Mesodermal cell (in vitro differentiated cells): ENCODE data around the gene CKB.
"Not testable (repeated sequence)": the region's sequence is repeated elsewhere in the genome, so short reads cannot be mapped to it uniquely, and the experiment has no call there.

Source experiments
- H3K27ac ChIP-seq: 2 replicates; pipeline ENCODE4 v1.7.0; 2013; ENCODE audit warnings: mild to moderate bottlenecking, low read depth, low read length, moderate library complexity; ENCODE audit not compliant: severe bottlenecking
- H3K36me3 ChIP-seq: 2 replicates; pipeline ENCODE4 v1.7.1; 2013; ENCODE audit warnings: mild to moderate bottlenecking, low read length, moderate library complexity; ENCODE audit not compliant: control insufficient read depth, insufficient read depth
- H3K4me1 ChIP-seq: one replicate; pipeline ENCODE4 v1.7.1; 2013; ENCODE audit warnings: mild to moderate bottlenecking, low read length; ENCODE audit not compliant: insufficient read depth, control insufficient read depth, poor library complexity, severe bottlenecking
- H3K4me3 ChIP-seq: 2 replicates; pipeline ENCODE4 v1.7.0; 2013; ENCODE audit warnings: low read length, control low read depth, mild to moderate bottlenecking; ENCODE audit not compliant: insufficient read depth, poor library complexity, severe bottlenecking; ENCODE audit errors: extremely low read depth
- H3K9me3 ChIP-seq: 2 replicates; pipeline ENCODE4 v1.7.1; 2013; ENCODE audit warnings: mild to moderate bottlenecking, low read length, moderate library complexity; ENCODE audit not compliant: control insufficient read depth
- WGBS, 2 experiments: methylation state at CpG; one replicate each; pipeline ENCODE4 v1.1.5; 2013; ENCODE audit warnings: missing lambda C conversion rate in 2 of 2; ENCODE audit not compliant: insufficient coverage in 2 of 2; 5-methylcytosine and 5-hydroxymethylcytosine counted together

The CKB gene

DNA sequence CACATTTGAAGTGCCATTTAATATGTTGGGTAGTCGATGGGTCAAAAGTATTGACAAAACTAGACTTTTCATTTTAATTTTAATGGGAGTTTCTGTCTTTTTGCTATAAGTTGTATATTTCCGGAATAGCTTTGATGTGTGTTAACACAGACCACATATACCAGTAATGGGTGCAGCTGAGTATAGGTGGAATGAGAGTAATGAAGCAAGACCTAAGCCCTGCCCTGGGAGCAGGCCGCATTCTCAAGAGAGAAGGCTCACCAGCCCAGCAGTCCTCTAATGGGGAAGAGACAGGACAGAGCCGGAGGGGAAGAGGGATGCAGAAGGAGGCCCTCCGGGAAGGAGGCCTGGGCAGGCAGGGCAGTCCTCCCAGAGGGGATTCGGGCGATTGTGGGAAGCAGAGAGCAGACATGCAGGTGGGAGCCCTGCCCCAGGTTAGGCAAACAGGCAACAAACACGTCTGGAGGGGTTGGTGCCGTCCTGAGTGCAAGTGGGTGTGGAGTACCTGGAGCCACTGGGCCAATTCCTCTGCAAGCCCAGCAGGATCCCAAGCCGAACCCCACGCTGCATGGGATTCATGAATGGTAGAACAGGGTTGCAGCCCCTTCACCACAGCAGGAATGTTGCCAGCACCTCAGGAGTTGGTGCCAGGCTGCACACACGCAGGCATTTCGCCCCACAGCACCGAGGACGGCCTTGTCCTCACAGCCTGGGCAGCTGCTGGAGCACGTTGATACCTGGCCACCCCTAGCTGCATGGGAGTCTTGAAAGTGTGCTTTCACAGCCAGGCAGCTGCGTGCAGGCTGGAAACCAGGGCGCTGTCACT is 7.8 kb downstream of the CKB start:
- 92 to 93% methylated on average over 16 of the region's 18 CpGs for WGBS, 2 experiments
- H3K4me3 ChIP-seq = no peak overlapping the region
- H3K36me3 ChIP-seq = peaks cover 24% of the 10 kb centered on the region
- H3K9me3 ChIP-seq = no peaks in the 10 kb centered on the region
- no peak overlapping the region for H3K27ac ChIP-seq
- H3K4me1 ChIP-seq = peaks cover 6% of the 10 kb centered on the region

DNA sequence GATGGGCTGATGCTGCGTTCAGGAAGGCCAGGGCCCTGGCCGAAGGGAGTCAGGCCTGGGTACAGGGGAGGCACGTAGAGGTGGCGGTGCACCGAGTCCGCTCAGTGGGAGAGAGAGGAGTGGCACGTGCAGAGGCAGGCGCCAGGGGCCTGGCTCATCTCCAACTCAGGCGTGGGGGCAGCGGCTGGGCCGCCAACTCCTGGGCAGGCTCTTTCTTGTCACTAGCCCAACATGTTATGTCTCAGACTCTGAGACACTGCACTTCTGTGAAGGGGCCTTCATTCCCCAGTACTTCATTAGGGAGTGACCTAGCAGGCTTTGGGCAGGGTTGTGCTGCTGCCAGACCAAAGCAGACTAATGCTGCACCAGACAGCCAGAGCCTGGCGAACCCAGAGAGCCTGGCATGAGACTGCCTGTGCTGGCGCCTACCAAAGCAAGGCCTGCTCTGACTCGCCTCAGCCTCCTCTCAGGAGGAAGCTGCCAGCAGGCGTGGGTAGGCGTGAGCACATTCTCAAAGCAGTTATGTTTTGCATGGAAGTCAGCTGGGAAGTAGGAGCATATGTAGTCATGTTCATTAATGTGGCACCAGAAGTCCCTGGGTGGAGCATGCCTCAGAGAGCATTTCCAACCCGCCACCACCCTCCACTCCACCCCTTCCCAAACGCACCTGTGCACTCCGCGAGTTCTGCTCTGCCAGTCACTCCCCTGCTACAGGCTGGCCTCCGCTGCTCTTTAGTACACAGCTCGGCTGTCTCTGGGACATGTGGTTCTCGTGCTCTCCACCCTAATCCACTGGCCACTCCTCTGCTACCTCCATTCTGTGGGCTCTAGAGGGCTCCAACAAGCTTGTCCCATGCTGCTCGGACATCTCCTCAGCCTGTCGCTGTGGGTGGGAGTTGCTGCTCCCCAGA is 9.7 kb downstream of the CKB start:
- Histone ChIP-seq H3K4me1 (no peaks in the 10 kb centered on the region), H3K4me3 (no peak overlapping the region), H3K9me3 (no peaks in the 10 kb centered on the region), H3K36me3 (peaks cover 31% of the 10 kb centered on the region), H3K27ac (no peak overlapping the region)
- 91 to 94% methylated on average over 19 to 23 of the region's 25 CpGs for WGBS, 2 experiments

DNA sequence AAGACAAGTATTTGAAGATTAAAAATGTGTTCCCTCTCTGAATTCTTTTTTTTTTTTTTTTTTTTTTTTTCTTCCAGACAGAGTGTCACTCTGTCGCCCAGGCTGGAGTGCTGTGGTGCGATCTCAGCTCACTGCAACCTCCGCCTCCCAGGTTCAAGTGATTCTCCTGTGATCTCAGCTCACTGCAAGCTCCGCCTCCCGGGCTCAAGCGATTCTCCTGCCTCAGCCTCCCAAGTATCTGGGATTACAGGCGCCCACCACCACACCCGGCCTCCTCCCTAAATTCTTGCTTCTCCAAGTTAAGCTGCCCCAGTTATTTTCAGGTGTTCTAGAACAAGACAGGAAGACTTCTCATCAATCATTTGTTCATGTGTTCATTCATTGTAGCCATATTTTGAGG is 10.4 kb downstream of the CKB start:
- H3K4me1 ChIP-seq, H3K4me3 ChIP-seq, H3K27ac ChIP-seq, H3K9me3 ChIP-seq: not testable (repeated sequence)
- 85 to 90% methylated on average over 2 to 8 of the region's 8 CpGs for WGBS, 2 experiments
- peaks cover 39% of the 10 kb centered on the region for H3K36me3 ChIP-seq

DNA sequence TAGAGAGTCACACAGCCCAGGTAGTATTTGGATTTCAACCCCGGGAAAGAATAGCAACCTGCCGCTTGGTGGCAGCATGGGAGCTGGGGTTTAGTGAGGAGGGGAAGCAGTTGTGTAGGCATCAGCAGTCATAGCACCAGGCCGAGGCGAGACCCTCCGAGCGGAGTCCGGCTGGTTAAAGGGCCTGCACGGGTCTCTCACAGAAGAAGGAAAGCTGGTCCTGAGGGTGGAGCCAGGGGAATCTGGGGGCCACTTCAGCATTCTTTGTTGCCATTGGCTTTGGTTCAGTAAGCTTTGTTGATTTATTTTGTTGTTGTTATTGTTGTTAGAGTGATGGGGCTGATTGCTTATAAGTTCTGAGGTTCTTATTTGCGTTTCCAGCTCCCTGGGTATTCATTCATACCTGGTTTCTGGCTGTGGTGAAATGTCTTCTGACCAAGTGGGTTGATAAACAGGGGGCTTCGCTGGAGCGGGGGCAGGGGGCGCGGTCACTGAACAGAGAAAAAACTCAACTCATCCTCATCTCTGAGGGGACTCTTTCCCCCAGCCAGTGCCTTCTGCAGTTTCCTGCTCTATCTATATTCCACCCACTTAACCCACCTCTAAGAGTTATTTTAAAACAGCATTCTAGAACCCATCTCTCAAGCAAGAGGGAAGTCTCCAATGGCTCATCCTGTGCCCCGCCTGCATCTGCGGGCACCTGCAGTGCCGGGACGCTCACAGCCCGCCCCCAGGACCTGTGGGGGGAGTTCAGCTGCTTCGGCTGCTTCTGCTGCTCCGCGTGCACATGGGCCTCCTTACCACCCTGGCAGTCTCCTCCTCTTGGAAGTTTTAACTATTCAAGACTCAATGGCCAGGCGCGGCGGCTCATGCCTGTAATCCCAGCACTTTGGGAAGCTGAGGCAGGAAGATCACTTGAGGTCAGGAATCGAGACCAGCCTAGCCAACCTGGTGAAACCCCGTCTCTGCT is 11.6 kb downstream of the CKB start:
- WGBS, 2 experiments = 96% methylated on average over 19 to 21 of the region's 26 CpGs
- Histone ChIP-seq H3K36me3 (peaks cover 47% of the 10 kb centered on the region), H3K4me3 (no peak overlapping the region), H3K9me3 (no peaks in the 10 kb centered on the region), H3K27ac (no peak overlapping the region), H3K4me1 (no peaks in the 10 kb centered on the region)

DNA sequence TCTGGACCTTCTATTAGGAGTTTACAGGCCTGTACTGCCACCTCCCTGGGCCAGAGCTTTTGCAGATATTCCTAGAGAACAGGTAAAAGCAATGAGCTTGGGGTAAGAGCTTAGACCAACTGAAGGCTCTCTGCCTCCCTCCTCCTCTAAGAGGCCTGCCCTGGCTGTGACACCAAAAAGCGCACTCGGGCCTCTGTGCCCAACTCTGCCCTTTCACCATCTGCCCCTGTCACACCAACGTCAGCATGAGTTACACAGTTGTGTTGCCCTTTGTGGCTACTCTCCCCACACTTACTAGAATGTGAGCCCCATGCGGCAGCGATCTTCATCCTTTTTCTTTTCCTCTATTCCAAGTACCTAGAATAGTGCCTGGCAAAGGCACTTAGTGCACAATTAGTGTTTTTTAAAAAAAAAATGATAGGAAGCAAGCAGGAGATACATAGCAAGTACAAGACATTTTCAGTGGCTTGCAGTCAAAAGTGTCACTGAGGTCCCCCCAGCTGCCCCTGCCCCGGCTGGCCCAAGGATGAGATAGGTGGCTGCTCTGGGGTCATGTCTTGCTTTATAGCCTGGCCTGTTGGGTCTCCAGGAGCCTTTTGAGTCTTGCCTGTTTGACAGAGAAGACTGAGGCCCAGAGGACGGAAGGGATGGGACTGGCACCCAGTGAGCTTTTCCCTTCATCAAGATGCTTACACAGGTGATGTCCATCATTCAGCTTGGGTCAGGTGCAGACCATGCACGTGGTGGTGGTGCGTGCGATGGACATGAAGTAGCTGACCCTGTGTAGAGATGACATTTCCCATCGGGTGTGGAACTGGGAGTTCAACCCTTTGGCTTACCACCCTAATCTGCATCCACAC is 12.5 kb downstream of the CKB start:
- WGBS, 2 experiments = 93 to 96% methylated on average over 5 to 9 of the region's 11 CpGs
- Histone ChIP-seq H3K9me3 (no peaks in the 10 kb centered on the region), H3K36me3 (peaks cover 55% of the 10 kb centered on the region), H3K4me1 (no peaks in the 10 kb centered on the region), H3K4me3 (no peak overlapping the region), H3K27ac (no peak overlapping the region)

DNA sequence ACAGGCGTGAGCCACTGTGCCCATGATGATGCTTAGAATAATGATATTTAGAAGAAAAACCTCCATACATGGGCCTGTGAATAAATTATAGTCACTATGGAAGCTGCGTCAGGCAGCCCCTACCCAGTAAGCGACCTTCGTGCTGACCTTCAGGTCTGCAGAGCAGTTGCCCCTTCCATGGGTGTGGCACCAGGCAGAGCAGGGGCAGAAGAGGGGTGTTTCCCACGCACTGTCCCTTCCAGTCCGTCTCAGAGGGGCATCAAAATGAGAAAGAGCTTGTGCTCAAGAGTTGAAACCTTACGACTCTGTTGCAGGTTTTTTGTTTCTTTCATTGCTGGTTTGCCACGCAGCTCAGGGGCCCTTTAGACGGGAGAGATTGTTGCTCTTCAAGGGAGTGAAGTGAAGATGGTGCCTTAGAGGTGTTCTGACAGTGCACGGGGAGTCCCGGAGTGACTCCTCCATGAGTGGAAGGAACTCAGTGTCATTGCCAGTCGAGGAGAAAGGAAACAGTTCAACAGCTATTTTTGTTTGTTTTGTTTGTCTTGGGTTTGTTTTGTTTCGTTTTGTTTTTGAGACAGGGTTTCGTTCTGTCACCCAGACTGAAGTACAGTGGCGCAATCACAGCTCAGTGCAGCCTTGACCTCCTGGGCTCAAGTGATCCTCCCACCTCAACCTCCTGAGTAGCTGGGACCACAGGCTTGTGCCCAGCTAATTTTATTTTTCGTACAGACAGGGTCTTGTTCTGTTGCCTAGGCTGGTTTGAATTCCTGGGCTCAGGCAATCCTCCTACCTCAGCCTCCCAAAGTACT is 13.9 kb downstream of the CKB start:
- no peak overlapping the region for H3K4me3 ChIP-seq
- no peak overlapping the region for H3K27ac ChIP-seq
- WGBS, 2 experiments = 91 to 95% methylated on average over 12 to 14 of the region's 16 CpGs
- no peaks in the 10 kb centered on the region for H3K9me3 ChIP-seq
- H3K36me3 ChIP-seq = peaks cover 66% of the 10 kb centered on the region
- H3K4me1 ChIP-seq = no peaks in the 10 kb centered on the region

DNA sequence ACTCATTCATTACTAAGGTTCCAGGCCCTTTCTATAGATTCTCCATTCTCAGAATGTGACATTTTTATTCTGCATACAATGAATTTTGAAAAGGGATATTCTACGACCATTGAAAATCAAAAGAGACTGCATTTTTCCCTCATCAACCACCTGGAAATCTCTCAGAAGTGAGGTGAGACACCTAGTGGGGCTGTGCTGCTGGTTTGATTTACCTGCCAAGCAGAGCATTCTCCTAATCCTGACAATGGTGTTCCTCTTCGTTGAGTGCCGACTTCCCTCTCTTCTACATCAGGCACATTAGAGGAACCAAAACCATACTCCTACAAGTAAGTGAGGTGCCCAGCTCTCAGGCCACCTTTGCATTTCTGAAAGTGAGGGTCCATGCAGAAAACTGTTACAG is 14.9 kb downstream of the CKB start:
- Histone ChIP-seq H3K27ac (no peak overlapping the region), H3K4me3 (no peak overlapping the region), H3K4me1 (no peaks in the 10 kb centered on the region), H3K9me3 (no peaks in the 10 kb centered on the region), H3K36me3 (peaks cover 76% of the 10 kb centered on the region)
- 89 to 94% methylated on average over 2 of the region's 3 CpGs for WGBS, 2 experiments

DNA sequence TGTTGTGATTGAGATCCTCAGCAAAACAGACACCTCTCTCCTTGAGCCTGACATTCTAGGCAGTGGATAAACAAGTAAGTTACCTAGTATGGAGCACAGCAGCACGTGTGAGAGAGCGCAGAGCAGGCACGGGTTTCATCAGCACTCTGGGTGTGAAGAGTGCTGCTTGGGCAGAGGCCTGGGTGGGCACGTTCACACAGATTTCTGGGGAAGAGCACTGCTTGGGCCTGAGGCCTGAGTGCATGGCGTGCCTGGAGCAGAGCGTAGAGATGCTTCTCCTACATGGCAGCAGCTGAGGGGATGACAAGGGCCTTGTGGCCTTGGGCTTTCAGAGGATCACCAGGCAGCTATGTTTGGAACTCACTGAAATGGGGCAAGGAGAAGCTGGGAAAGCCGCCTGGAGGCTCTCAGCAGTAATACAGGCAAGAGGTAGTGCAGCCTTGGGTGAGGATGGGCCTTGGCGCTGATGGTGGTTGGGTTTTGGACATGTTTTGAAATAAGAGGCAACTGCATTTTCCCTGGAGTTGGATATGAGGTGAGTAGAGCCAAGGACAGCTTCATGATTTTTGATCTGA is 17.6 kb downstream of the CKB start:
- H3K4me3 ChIP-seq = no peak overlapping the region
- peaks cover 89% of the 10 kb centered on the region for H3K36me3 ChIP-seq
- peaks cover 7% of the 10 kb centered on the region for H3K4me1 ChIP-seq
- H3K27ac ChIP-seq = no peak overlapping the region
- H3K9me3 ChIP-seq = no peaks in the 10 kb centered on the region
- WGBS, 2 experiments = 80 to 86% methylated on average over 7 to 8 of the region's 8 CpGs

DNA sequence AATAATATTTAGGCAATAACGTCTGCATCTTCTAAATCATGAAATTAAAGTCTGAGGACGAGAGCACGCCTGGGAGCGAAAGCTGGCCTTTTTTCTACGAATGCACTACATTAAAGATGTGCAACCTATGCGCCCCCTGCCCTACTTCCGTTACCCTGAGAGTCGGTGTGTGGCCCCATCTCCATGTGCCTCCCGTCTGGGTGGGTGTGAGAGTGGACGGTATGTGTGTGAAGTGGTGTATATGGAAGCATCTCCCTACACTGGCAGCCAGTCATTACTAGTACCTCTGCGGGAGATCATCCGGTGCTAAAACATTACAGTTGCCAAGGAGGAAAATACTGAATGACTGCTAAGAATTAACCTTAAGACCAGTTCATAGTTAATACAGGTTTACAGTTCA is 19.3 kb downstream of the CKB start:
- no peaks in the 10 kb centered on the region for H3K9me3 ChIP-seq
- H3K36me3 ChIP-seq = peaks cover 84% of the 10 kb centered on the region
- 96 to 98% methylated on average over 6 to 7 of the region's 12 CpGs for WGBS, 2 experiments
- H3K4me1 ChIP-seq = peaks cover 7% of the 10 kb centered on the region
- H3K4me3 ChIP-seq = no peak overlapping the region
- H3K27ac ChIP-seq = no peak overlapping the region
